CD1c-positive myeloid dendritic cell (primary cell): ENCODE measurements around the gene WASL.

Experiments
- DNase-seq: peaks from one replicate; pipeline ENCODE4 v3.0.0-alpha.2; 2016; ENCODE audit errors: extremely low spot score

The WASL gene

GRCh38 chr7:123632808-123633207, 116.0 kb downstream of the WASL start:
- no peak for DNase-seq
